Peyer's patch (tissue), 4 donors: ENCODE measurements around the gene KRTAP10-8. TPM values are rescaled to one million over a fixed set of nuclear protein-coding genes. Genes with fewer than 3 reads are reported as not detected.
"Not testable (repeated sequence)": the region's sequence is repeated elsewhere in the genome, so short reads cannot be mapped to it uniquely, and the experiment has no call there.

Experiments
- DNase-seq, 3 donors: peaks; one replicate each; pipeline ENCODE4 v3.0.0-alpha.2; 2017 to 2019
- H3K27ac ChIP-seq, 4 donors: fragments of 200-600 bp; sonication (generic); one replicate each; pipeline ENCODE4 v1.5.1; 2016 to 2019
- H3K27me3 ChIP-seq, 2 donors: fragments of 200-600 bp; sonication (generic); one replicate each; pipeline ENCODE4 v1.5.1; 2019
- H3K36me3 ChIP-seq, 3 donors: fragments of 200-600 bp; sonication (generic); one replicate each; pipeline ENCODE4 v1.5.1; 2016 to 2019
- H3K4me1 ChIP-seq, 4 donors: fragments of 200-600 bp; sonication (generic); one replicate each; pipeline ENCODE4 v1.5.1; 2016 to 2019
- H3K4me3 ChIP-seq, 4 donors: fragments of 200-600 bp; sonication (generic); 1 replicate in 3 of 4; 2 replicates in 1 of 4; pipeline ENCODE4 v1.5.1; 2016 to 2019; ENCODE audit warnings: mild to moderate bottlenecking in 1 of 4
- H3K9me3 ChIP-seq, 4 donors: fragments of 200-600 bp; sonication (generic); one replicate each; pipeline ENCODE4 v1.5.1; 2016 to 2019; ENCODE audit warnings: mild to moderate bottlenecking in 1 of 4
- POLR2A ChIP-seq, 2 donors: fragments of 450-650 bp; IDR thresholded peaks; one replicate each; pipeline ENCODE4 v1.5.1; 2017; ENCODE audit warnings: antibody characterized with exemption in 2 of 2, mild to moderate bottlenecking in 2 of 2, moderate library complexity in 2 of 2
- total RNA-seq, 4 donors: library from RNA; depleted of rRNA; stranded (reverse); fragments of >200 nt; gene quantifications; one replicate each; pipeline ENCODE4 v1.1.0, GENCODE V29; 2016
- TF ChIP-seq, protein P1 (sequence below), 6 experiments: fragments of 450-650 bp in 4 of 6; fragments of 200-600 bp in 2 of 6; sonication (generic) in 1 of 6; IDR thresholded peaks; one replicate each; pipeline ENCODE4 v1.5.1; 2017 to 2019; ENCODE audit warnings: antibody characterized with exemption in 6 of 6, mild to moderate bottlenecking in 3 of 6, moderate library complexity in 1 of 6

Gene KRTAP10-8
- total RNA-seq, 4 donors from 2014 or later: not detected

DNA sequence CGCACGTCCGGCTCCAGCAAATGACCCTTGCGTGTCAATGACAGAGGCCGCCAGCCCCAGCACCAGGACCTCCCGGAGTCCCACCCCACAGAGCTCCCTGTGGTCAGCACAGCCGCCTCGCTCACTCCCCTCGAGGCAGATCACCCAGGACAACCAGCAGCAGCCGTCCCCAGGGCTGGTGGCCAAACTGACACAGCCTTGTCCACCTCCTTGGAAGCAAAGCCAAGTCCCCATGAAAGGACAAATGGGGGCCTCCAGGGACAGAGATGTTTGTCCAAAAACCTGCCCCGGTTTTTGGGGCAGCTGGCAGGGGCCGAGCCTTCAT lies 27.4 kb downstream of the KRTAP10-8 start:
- peak in 1 of 3 donors; percentile 6 for DNase-seq
- Histone ChIP-seq H3K27ac (no peak overlapping the region), H3K4me3 (no peak overlapping the region), H3K36me3 (no peaks in the 10 kb centered on the region), H3K27me3 (no peaks in the 10 kb centered on the region), H3K9me3 (no peaks in the 10 kb centered on the region), H3K4me1 (no peaks in the 10 kb centered on the region)
- TF ChIP-seq, protein P1, sequence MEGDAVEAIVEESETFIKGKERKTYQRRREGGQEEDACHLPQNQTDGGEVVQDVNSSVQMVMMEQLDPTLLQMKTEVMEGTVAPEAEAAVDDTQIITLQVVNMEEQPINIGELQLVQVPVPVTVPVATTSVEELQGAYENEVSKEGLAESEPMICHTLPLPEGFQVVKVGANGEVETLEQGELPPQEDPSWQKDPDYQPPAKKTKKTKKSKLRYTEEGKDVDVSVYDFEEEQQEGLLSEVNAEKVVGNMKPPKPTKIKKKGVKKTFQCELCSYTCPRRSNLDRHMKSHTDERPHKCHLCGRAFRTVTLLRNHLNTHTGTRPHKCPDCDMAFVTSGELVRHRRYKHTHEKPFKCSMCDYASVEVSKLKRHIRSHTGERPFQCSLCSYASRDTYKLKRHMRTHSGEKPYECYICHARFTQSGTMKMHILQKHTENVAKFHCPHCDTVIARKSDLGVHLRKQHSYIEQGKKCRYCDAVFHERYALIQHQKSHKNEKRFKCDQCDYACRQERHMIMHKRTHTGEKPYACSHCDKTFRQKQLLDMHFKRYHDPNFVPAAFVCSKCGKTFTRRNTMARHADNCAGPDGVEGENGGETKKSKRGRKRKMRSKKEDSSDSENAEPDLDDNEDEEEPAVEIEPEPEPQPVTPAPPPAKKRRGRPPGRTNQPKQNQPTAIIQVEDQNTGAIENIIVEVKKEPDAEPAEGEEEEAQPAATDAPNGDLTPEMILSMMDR (IDR thresholded peaks at IDR 0.05): no peak
- TF ChIP-seq POLR2A (IDR thresholded peaks at IDR 0.05): no peak

DNA sequence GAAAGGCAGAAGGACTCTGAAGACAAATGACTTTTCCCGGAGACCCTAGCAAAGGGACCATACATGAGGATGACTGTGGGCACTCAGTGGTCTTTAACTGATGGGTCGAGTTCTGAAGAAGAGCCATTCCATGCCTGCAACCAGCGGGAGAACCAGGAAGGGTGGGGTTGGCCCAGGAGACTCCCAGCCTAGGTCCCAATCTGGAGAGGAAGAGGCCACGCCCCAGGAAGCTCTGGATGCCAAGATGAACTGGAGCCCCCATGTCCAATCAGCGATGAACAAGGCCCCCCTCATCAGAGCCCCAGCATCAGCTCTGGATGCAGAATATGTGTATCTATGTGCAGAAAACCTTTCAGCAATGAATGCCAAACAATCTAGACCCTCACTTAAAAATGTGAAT lies 28.9 kb downstream of the KRTAP10-8 start:
- DNase-seq: no peak
- no peaks in the 10 kb centered on the region for H3K27me3 ChIP-seq
- no peak overlapping the region for H3K4me3 ChIP-seq
- H3K9me3 ChIP-seq: peaks cover 0 to 5% (median 0%) of the 10 kb centered on the region in 4 donors
- no peaks in the 10 kb centered on the region for H3K36me3 ChIP-seq
- H3K27ac ChIP-seq: no peak overlapping the region
- H3K4me1 ChIP-seq: no peaks in the 10 kb centered on the region
- TF ChIP-seq POLR2A (IDR thresholded peaks at IDR 0.05): no peak
- TF ChIP-seq, protein P1 (IDR thresholded peaks at IDR 0.05): no peak

DNA sequence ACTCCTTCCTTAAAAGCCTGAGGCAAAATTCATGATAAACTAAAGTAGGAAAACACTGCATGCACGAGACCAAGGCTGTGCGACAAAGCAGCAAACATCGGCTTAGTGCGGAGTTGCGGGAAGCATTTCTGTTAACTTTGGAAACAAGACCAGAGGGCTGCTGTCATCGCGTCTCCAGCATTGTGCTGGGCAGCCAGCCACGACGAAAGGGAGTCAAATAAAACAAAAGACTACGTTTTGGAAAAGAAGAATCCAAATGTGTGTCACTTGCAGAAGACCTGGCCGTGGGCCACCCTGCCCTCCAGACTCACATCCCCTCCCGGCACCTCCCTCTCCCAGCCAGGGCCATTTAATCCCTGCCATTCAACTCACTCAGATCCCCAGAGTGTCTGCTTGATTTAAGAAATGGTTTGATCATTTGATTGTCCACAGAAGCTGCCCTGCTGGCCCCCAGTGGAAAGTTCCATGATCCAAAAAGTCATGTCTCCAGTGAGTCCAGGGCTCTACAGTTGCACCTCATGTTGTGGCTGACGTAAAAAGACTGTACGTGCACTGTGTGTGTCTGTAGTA lies 31.9 kb downstream of the KRTAP10-8 start:
- TF ChIP-seq, protein P1 (IDR thresholded peaks at IDR 0.05): no peak
- TF ChIP-seq POLR2A (IDR thresholded peaks at IDR 0.05): no peak
- Histone ChIP-seq H3K4me3 (no peak overlapping the region), H3K27me3 (no peaks in the 10 kb centered on the region), H3K36me3 (no peaks in the 10 kb centered on the region), H3K27ac (no peak overlapping the region), H3K4me1 (no peaks in the 10 kb centered on the region), H3K9me3 (peaks cover 0 to 5% (median 0%) of the 10 kb centered on the region in 4 donors)
- peak in 1 of 3 donors; percentile 8 for DNase-seq

DNA sequence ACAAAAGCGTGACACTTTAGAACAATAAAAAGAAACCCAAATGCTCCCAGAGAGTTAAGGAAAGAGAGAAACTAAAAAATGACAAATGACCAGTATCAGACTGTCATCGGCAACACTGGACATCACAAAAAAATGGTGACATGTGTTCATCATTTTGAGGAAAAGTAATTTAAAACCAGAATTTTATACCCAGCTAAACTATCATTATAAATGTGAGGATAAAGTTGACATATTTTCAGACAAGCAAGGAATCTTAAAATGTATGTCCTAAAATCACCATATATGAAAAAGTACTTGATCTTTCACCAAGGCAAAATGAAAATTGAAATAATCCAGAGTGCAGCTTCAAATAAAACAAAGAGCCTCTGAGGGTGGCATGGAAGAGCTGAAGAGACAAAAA lies 33.0 kb downstream of the KRTAP10-8 start:
- Histone ChIP-seq H3K36me3 (no peaks in the 10 kb centered on the region), H3K4me3 (no peak overlapping the region), H3K4me1 (no peaks in the 10 kb centered on the region), H3K27me3 (no peaks in the 10 kb centered on the region), H3K9me3 (peaks cover 0 to 5% (median 0%) of the 10 kb centered on the region in 4 donors), H3K27ac (no peak overlapping the region)
- TF ChIP-seq, protein P1 (IDR thresholded peaks at IDR 0.05): no peak
- no peak for TF ChIP-seq POLR2A (IDR thresholded peaks at IDR 0.05)
- DNase-seq: no peak

DNA sequence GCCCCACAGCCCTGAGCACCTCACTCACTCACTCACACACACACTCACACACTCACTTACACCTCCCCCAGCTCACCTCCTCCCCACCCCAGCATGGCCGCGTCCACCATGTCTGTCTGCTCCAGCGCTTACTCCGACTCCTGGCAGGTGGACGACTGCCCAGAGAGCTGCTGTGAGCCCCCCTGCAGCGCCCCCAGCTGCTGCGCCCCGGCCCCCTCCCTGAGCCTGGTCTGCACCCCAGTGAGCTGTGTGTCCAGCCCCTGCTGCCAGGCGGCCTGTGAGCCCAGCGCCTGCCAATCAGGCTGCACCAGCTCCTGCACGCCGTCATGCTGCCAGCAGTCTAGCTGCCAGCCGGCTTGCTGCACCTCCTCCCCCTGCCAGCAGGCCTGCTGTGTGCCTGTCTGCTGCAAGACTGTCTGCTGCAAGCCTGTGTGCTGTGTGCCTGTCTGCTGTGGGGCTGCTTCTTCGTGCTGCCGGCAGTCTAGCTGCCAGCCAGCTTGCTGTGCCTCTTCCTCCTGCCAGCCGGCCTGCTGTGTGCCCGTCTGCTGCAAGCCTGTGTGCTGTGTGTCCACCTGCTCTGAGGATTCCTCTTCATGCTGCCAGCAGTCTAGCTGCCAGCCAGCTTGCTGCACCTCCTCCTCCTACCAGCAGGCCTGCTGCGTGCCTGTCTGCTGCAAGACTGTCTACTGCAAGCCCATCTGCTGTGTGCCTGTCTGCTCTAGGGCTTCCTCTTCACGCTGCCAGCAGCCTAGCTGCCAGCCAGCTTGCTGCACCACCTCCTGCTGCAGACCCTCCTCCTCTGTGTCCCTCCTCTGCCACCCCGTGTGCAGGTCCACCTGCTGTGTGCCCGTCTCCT lies 34.7 kb downstream of the KRTAP10-8 start, which contains the start of gene KRTAP10-11:
KRTAP10-11 (plus strand) TSS at position 49 of the 856 bp plus-strand sequence; CDS start at position 94, 45 bp downstream.
- not testable (repeated sequence) for H3K9me3 ChIP-seq, H3K27me3 ChIP-seq, H3K4me3 ChIP-seq, H3K27ac ChIP-seq, H3K36me3 ChIP-seq, H3K4me1 ChIP-seq
- peak in 2 of 3 donors; percentile 9 to 31 for DNase-seq

DNA sequence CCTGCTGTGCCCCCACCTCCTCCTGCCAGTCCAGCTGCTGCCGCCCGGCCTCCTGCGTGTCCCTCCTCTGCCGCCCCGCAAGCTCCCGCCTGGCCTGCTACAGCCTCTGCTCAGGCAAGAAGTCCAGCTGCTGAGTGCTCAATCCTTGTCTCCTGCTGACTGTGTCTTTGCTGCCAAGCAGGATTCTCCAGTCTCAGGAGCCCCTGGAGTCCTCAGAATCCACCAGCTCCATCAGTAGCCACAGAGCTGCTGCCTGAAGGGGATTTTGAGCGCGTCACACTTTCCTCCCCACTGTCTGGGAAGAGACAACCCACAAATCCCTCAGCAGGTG lies 35.3 kb downstream of the KRTAP10-8 start:
- H3K4me3 ChIP-seq: no peak overlapping the region
- no peaks in the 10 kb centered on the region for H3K27me3 ChIP-seq
- H3K4me1 ChIP-seq: no peaks in the 10 kb centered on the region
- H3K27ac ChIP-seq: no peak overlapping the region
- peak in 1 of 3 donors; percentile 3 for DNase-seq
- no peaks in the 10 kb centered on the region for H3K36me3 ChIP-seq
- H3K9me3 ChIP-seq: peaks cover 0 to 5% (median 0%) of the 10 kb centered on the region in 4 donors
- TF ChIP-seq POLR2A (IDR thresholded peaks at IDR 0.05): no peak
- TF ChIP-seq, protein P1 (IDR thresholded peaks at IDR 0.05): no peak
